Loucy (cell line): ENCODE measurements around the gene ABCB6.

Source experiments
- H2AFZ ChIP-seq: fragments of 200-600 bp; sonication (generic); 2 replicates; pipeline ENCODE4 v1.6.0; 2016; ENCODE audit warnings: antibody characterized with exemption, mild to moderate bottlenecking, low read length, moderate library complexity
- H3F3A ChIP-seq: fragments of 200-600 bp; 2 replicates; pipeline ENCODE4 v1.6.0; 2016; ENCODE audit warnings: antibody characterized with exemption, low read depth, mild to moderate bottlenecking
- H3K27me3 ChIP-seq: fragments of 200-600 bp; sonication (generic); 2 replicates; pipeline ENCODE4 v1.6.1; 2014; ENCODE audit warnings: low read length, mild to moderate bottlenecking; ENCODE audit not compliant: insufficient read depth, poor library complexity, severe bottlenecking
- H3K36me3 ChIP-seq: fragments of 200-600 bp; sonication (generic); 2 replicates; pipeline ENCODE4 v1.6.1; 2016; ENCODE audit warnings: low read length; ENCODE audit not compliant: insufficient read depth
- H3K4me1 ChIP-seq: fragments of 200-600 bp; sonication (generic); 2 replicates; pipeline ENCODE4 v1.5.1; 2014; ENCODE audit warnings: low read length, mild to moderate bottlenecking; ENCODE audit not compliant: insufficient read depth, poor library complexity, severe bottlenecking
- H3K4me2 ChIP-seq: fragments of 200-600 bp; sonication (generic); 2 replicates; pipeline ENCODE4 v1.6.0; 2014; ENCODE audit warnings: antibody characterized with exemption, low read length, low read depth, mild to moderate bottlenecking; ENCODE audit not compliant: poor library complexity, severe bottlenecking
- H3K4me3 ChIP-seq: fragments of 200-600 bp; sonication (generic); 2 replicates; pipeline ENCODE4 v1.5.1; 2014; ENCODE audit warnings: low read length, mild to moderate bottlenecking, mixed read lengths; ENCODE audit not compliant: poor library complexity, severe bottlenecking
- H3K79me2 ChIP-seq: fragments of 200-600 bp; sonication (generic); 2 replicates; pipeline ENCODE4 v1.6.1; 2014; ENCODE audit warnings: low read length; ENCODE audit not compliant: insufficient read depth
- H3K9ac ChIP-seq: fragments of 200-600 bp; sonication (generic); 2 replicates; pipeline ENCODE4 v1.6.0; 2014; ENCODE audit warnings: mild to moderate bottlenecking, low read depth, low read length, moderate library complexity; ENCODE audit not compliant: poor library complexity, severe bottlenecking
- H3K9me2 ChIP-seq: fragments of 200-600 bp; sonication (generic); replicated peaks from 2 replicates; pipeline ENCODE4 v1.6.1; 2016; ENCODE audit warnings: low read depth, low read length, mixed read lengths
- H3K9me3 ChIP-seq: fragments of 200-600 bp; sonication (generic); 2 replicates; pipeline ENCODE4 v1.6.1; 2014; ENCODE audit warnings: mild to moderate bottlenecking, antibody characterized with exemption, low read length, low read depth; ENCODE audit not compliant: insufficient read depth
- H4K20me1 ChIP-seq: fragments of 200-600 bp; sonication (generic); 2 replicates; pipeline ENCODE4 v1.6.0; 2014; ENCODE audit warnings: antibody characterized with exemption, low read length, mild to moderate bottlenecking; ENCODE audit not compliant: insufficient read depth, poor library complexity, severe bottlenecking
- EZH2phosphoT487 ChIP-seq: fragments of 200-600 bp; IDR thresholded peaks from 2 replicates; pipeline ENCODE4 v1.6.1; 2018; ENCODE audit warnings: antibody characterized with exemption, mild to moderate bottlenecking, moderate library complexity, borderline replicate concordance
- TF ChIP-seq, protein P1 (sequence below): fragments of 200-600 bp; sonication (generic); conservative IDR thresholded peaks from 2 replicates; pipeline ENCODE4 v1.5.1; 2014; ENCODE audit warnings: mild to moderate bottlenecking, antibody characterized with exemption, low read length

The ABCB6 gene

GRCh38 chr2:219199470-219200211 is 19.1 kb downstream of the ABCB6 start:
- Histone ChIP-seq H3K4me1 (peaks cover 11% of the 10 kb centered on the region), H3K79me2 (no peaks in the 10 kb centered on the region), H3K27me3 (no peaks in the 10 kb centered on the region), H3K36me3 (no peaks in the 10 kb centered on the region), H4K20me1 (no peaks in the 10 kb centered on the region), H3K9ac (peak overlapping the region; percentile 59), H3K9me2 (no peaks in the 10 kb centered on the region), H2AFZ (no peak overlapping the region), H3K4me3 (peak overlapping the region; percentile 71), H3K4me2 (peak overlapping the region; percentile 65), H3K9me3 (peaks cover 7% of the 10 kb centered on the region; the same call in 1 of the 2 replicates), H3F3A (peaks cover 3% of the 10 kb centered on the region; the same call in 1 of the 2 replicates)
- TF ChIP-seq, protein P1, sequence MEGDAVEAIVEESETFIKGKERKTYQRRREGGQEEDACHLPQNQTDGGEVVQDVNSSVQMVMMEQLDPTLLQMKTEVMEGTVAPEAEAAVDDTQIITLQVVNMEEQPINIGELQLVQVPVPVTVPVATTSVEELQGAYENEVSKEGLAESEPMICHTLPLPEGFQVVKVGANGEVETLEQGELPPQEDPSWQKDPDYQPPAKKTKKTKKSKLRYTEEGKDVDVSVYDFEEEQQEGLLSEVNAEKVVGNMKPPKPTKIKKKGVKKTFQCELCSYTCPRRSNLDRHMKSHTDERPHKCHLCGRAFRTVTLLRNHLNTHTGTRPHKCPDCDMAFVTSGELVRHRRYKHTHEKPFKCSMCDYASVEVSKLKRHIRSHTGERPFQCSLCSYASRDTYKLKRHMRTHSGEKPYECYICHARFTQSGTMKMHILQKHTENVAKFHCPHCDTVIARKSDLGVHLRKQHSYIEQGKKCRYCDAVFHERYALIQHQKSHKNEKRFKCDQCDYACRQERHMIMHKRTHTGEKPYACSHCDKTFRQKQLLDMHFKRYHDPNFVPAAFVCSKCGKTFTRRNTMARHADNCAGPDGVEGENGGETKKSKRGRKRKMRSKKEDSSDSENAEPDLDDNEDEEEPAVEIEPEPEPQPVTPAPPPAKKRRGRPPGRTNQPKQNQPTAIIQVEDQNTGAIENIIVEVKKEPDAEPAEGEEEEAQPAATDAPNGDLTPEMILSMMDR = no peak
- no peak for TF ChIP-seq EZH2phosphoT487

GRCh38 chr2:219198974-219199373 is 19.8 kb downstream of the ABCB6 start:
- Histone ChIP-seq H3K9me3 (peaks cover 4% of the 10 kb centered on the region; the same call in 1 of the 2 replicates), H3K36me3 (no peaks in the 10 kb centered on the region), H2AFZ (no peak overlapping the region), H3K9ac (peak overlapping the region; percentile 59), H3K9me2 (no peaks in the 10 kb centered on the region), H4K20me1 (no peaks in the 10 kb centered on the region), H3K27me3 (no peaks in the 10 kb centered on the region), H3K4me3 (peak overlapping the region; percentile 71), H3K79me2 (no peaks in the 10 kb centered on the region), H3K4me1 (peaks cover 11% of the 10 kb centered on the region), H3K4me2 (peak overlapping the region; percentile 65), H3F3A (peaks cover 3% of the 10 kb centered on the region; the same call in 1 of the 2 replicates)
- TF ChIP-seq EZH2phosphoT487 = no peak
- TF ChIP-seq, protein P1 = no peak

DNA sequence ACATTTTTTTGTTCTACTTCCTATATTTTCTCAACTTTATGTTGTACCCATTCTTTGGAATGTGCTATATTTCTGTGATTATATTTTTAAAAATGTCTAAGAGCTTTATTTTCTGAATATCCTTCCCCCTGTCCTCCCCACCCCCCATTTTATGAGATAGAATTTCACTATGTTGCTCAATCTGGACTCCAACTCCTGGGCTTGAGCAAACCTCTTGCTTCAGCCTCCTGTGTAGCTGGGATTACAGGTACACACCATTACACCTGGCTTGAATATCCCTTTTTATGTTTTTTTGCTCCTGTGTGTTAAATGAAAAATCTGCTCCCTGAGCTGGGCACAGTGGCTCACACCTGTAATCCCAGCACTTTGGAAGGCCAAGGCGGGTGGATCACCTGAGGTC is 21.4 kb downstream of the ABCB6 start:
- Histone ChIP-seq H3K36me3 (no peaks in the 10 kb centered on the region), H3K79me2 (no peaks in the 10 kb centered on the region), H3K27me3 (no peaks in the 10 kb centered on the region), H3K4me3 (no peak overlapping the region), H3K9me3 (peaks cover 4% of the 10 kb centered on the region; the same call in 1 of the 2 replicates), H4K20me1 (no peaks in the 10 kb centered on the region), H3K4me2 (no peak overlapping the region), H3K9ac (no peak overlapping the region), H3K9me2 (no peaks in the 10 kb centered on the region), H3K4me1 (peaks cover 11% of the 10 kb centered on the region), H2AFZ (no peak overlapping the region), H3F3A (peaks cover 3% of the 10 kb centered on the region; the same call in 1 of the 2 replicates)
- TF ChIP-seq, protein P1 = no peak
- no peak for TF ChIP-seq EZH2phosphoT487
